GM23338 (cell line): ENCODE measurements around the gene KRT6A. TPM values are rescaled to one million over a fixed set of nuclear protein-coding genes. Genes with fewer than 3 reads are reported as not detected.

Experiments
- CTCF ChIP-seq, 2 experiments: fragments of 200-600 bp in 1 of 2; sonication (generic) in 1 of 2; conservative IDR thresholded peaks; 2 replicates each; pipeline versions ENCODE4 v1.5.1 to v1.6.1; 2016 to 2017; ENCODE audit warnings: antibody characterized with exemption in 2 of 2, low read depth in 2 of 2, mild to moderate bottlenecking in 2 of 2, moderate library complexity in 1 of 2
- ETS1 ChIP-seq: IDR thresholded peaks from 2 replicates; pipeline ENCODE4 v1.6.1; 2016; ENCODE audit warnings: antibody characterized with exemption
- EZH2phosphoT487 ChIP-seq: fragments of 200-600 bp; sonication (generic); IDR thresholded peaks from one replicate; pipeline ENCODE4 v1.8.1; 2018; ENCODE audit warnings: antibody characterized with exemption; ENCODE audit not compliant: unreplicated experiment
- JUNB ChIP-seq: IDR thresholded peaks from one replicate; pipeline ENCODE4 v1.6.1; 2016; ENCODE audit warnings: antibody characterized with exemption; ENCODE audit not compliant: unreplicated experiment
- NANOG ChIP-seq: IDR thresholded peaks from 2 replicates; pipeline ENCODE4 v1.6.1; 2016; ENCODE audit warnings: antibody characterized with exemption, borderline replicate concordance
- POLR2AphosphoS5 ChIP-seq: IDR thresholded peaks from 2 replicates; pipeline ENCODE4 v1.6.1; 2016; ENCODE audit warnings: antibody characterized with exemption, low read depth
- STAT1 ChIP-seq: IDR thresholded peaks from one replicate; pipeline ENCODE4 v1.6.1; 2016; ENCODE audit warnings: antibody characterized with exemption; ENCODE audit not compliant: unreplicated experiment
- ZNF462 ChIP-seq: fragments of 250-450 bp; sonication (Bioruptor Pico); IDR thresholded peaks from 2 replicates; pipeline ENCODE4 v1.5.0; 2020; ENCODE audit warnings: mild to moderate bottlenecking, moderate library complexity
- polyA plus RNA-seq: library from polyadenylated mRNA; unstranded; fragments of >200 nt; fragmentation: Nextera tagmentation; extraction: Ambion mirVana; gene quantifications from 2 replicates; pipeline ENCODE4 v1.2.1, GENCODE V29; 2016
- total RNA-seq: library from RNA; depleted of rRNA; stranded (reverse); fragments of >200 nt; shearing (Covaris generic); gene quantifications from 2 replicates; pipeline ENCODE4 v1.2.3, GENCODE V29; 2014
- TF ChIP-seq, protein P1 (sequence below): IDR thresholded peaks from one replicate; pipeline ENCODE4 v1.6.1; 2018; ENCODE audit warnings: antibody characterized with exemption; ENCODE audit not compliant: unreplicated experiment

Gene KRT6A
- total and polyA plus RNA-seq, 2 experiments from 2014 or later, result not detected

DNA sequence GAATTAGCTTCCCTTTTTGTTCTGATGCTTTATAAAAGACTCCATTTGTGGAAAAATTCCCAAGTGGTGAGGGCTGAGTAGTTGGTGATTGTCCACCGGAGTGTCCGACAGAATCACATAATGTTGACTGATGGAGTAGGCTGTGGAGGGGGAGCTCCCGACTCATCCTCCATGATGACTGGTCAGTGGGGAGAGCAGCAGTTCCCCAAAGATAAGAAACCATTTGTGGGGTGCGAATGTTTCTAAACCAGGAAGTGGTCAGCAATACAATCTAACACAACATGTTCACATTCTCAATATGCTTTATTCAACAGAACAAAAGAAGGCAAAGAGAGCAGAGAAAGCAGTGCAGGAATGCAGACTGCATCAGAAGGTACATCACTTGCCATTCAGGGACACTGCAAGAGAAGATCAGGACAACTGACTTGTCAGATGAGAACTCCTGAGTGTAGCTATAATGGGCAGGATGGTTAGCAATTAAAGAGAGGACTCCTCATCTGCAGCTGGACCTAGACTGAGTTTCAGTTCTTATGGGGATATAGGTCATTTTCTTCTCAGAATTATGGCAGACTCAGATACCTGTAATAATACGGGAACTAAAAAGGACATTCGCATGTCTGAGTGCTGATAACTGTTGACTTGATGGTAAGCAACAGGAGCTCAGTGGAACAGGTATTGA lies 46.6 kb downstream of the KRT6A start (continued):
- TF ChIP-seq ZNF462 (CRISPR knock-in tag) (no peak), CTCF (conservative IDR thresholded peaks at IDR 0.05; ENCODE audit: low read depth in 2 of 2) (no peak), NANOG (no peak), STAT1 (no peak), POLR2AphosphoS5 (no peak), JUNB (no peak), ETS1 (no peak), EZH2phosphoT487 (no peak)
- TF ChIP-seq, protein P1, sequence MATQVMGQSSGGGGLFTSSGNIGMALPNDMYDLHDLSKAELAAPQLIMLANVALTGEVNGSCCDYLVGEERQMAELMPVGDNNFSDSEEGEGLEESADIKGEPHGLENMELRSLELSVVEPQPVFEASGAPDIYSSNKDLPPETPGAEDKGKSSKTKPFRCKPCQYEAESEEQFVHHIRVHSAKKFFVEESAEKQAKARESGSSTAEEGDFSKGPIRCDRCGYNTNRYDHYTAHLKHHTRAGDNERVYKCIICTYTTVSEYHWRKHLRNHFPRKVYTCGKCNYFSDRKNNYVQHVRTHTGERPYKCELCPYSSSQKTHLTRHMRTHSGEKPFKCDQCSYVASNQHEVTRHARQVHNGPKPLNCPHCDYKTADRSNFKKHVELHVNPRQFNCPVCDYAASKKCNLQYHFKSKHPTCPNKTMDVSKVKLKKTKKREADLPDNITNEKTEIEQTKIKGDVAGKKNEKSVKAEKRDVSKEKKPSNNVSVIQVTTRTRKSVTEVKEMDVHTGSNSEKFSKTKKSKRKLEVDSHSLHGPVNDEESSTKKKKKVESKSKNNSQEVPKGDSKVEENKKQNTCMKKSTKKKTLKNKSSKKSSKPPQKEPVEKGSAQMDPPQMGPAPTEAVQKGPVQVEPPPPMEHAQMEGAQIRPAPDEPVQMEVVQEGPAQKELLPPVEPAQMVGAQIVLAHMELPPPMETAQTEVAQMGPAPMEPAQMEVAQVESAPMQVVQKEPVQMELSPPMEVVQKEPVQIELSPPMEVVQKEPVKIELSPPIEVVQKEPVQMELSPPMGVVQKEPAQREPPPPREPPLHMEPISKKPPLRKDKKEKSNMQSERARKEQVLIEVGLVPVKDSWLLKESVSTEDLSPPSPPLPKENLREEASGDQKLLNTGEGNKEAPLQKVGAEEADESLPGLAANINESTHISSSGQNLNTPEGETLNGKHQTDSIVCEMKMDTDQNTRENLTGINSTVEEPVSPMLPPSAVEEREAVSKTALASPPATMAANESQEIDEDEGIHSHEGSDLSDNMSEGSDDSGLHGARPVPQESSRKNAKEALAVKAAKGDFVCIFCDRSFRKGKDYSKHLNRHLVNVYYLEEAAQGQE, result no peak
